ENCODE results near the gene RNF222. TPM values are rescaled to one million over a fixed set of nuclear protein-coding genes. Genes with fewer than 3 reads are reported as not detected.

Gene RNF222
- total and polyA plus RNA-seq, 2 of the 8 experiments (the other 6 are each of a cell fraction or from before 2014, with no cell fraction given): not detected

DNA sequence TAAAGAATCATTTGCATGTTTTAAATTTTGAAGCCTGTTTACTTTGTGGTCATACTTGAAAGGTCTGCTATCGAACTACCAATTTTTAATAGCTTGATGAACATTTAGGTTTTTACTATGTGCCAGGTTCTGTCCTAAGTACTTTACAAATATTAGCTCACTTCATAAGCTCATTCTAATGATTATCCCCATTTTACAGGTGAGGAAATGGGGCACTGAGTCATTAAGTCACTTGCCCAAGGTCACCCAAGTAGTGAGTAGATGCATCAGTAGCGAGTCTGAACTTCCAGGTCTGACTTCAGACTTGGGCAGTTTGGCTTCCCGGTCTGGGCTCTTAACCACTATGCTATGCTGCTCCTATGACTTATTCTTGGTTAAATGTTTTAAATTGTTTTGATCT is 42.1 kb upstream of the RNF222 start:
- H3K36me3 ChIP-seq (ENCODE audit: control insufficient read depth in 2 of 4, insufficient read depth in 4 of 4, low read length in 3 of 4): peaks cover 0 to 6% (median 0%) of the 10 kb centered on the region in 4 experiments; a peak in 2 of 8 replicates
- H4K8ac ChIP-seq (ENCODE audit: extremely low read depth, insufficient read depth, low read length): no peak overlapping the region
- H3K56ac ChIP-seq (replicated peaks; ENCODE audit: insufficient read length, low read depth, low read length): no peak overlapping the region
- no peak overlapping the region for H3K4me3 ChIP-seq (ENCODE audit: extremely low read depth in 1 of 4, insufficient read depth in 2 of 4, low read depth in 3 of 4, low read length in 4 of 4)
- TF ChIP-seq GABPA (IDR thresholded peaks at IDR 0.05; ENCODE audit: borderline replicate concordance, insufficient read depth, low read length) (no peak), JUN (IDR thresholded peaks at IDR 0.05; ENCODE audit: low read depth, low read length) (no peak), MAFK (IDR thresholded peaks at IDR 0.05; ENCODE audit: low read depth, low read length) (no peak), EGR1 (IDR thresholded peaks at IDR 0.05; ENCODE audit: borderline replicate concordance, low read depth, low read length) (no peak), TCF12 (IDR thresholded peaks at IDR 0.05; ENCODE audit: low read depth, low read length) (no peak)
- H2BK12ac ChIP-seq (ENCODE audit: low read depth, low read length): no peak overlapping the region
- H3K23ac ChIP-seq (ENCODE audit: insufficient read length): no peak overlapping the region
- H3K14ac ChIP-seq (ENCODE audit: insufficient read length): no peak overlapping the region
- no peak overlapping the region for H3K18ac ChIP-seq (ENCODE audit: extremely low read depth, low read length)
- H3K9ac ChIP-seq (replicated peaks in 1 of 4; ENCODE audit: extremely low read depth in 1 of 4, low read depth in 3 of 4, low read length in 3 of 4): no peak overlapping the region
- no peak overlapping the region for H2BK15ac ChIP-seq (ENCODE audit: low read length)
- H3K27ac ChIP-seq (ENCODE audit: low read depth, low read length): no peak overlapping the region
- H3K79me2 ChIP-seq (ENCODE audit: control insufficient read depth in 1 of 2, insufficient read depth in 2 of 2, low read length in 2 of 2): peaks cover 0 to 53% of the 10 kb centered on the region in 2 experiments; a peak in 2 of 4 replicates
- H3K4ac ChIP-seq (replicated peaks; ENCODE audit: insufficient read length, low read depth, low read length): no peak overlapping the region
- H4K20me1 ChIP-seq (replicated peaks in 1 of 2; ENCODE audit: control insufficient read depth in 1 of 2, insufficient read depth in 2 of 2, low read length in 2 of 2): peaks cover 0 to 3% of the 10 kb centered on the region in 2 experiments
- no peak overlapping the region for H2AK5ac ChIP-seq (ENCODE audit: low read depth, low read length)
- no peak overlapping the region for H2BK120ac ChIP-seq (replicated peaks; ENCODE audit: low read depth, low read length)
- no peak overlapping the region for H2AFZ ChIP-seq (ENCODE audit: low read length)
- DNase-seq (ENCODE audit: low read depth in 1 of 2, low spot score in 2 of 2) (no peak), FAIRE-seq (no peak)
- no peak overlapping the region for H2BK20ac ChIP-seq (ENCODE audit: low read length)
- 88% methylated on average over 3 of the region's 3 CpGs; no CpG with 5 or more reads in 1 of the 2 experiments for WGBS, 2 experiments (ENCODE audit: extremely low coverage in 1 of 2, insufficient coverage in 1 of 2, insufficient read length in 1 of 2, insufficient replicate concordance in 2 of 2, low coverage in 1 of 2, low lambda C conversion rate in 2 of 2, missing lambda C conversion rate in 1 of 2)
- CTCF ChIA-PET (ENCODE audit: partially characterized antibody): interaction anchor here (0.6 kb wide), 1 partner anchor 43 kb away, joined by 3 read pairs; no protein-coding TSS in a partner anchor
- H3K9me3 ChIP-seq (ENCODE audit: insufficient read depth in 2 of 2, low read depth in 1 of 2, low read length in 1 of 2): no peaks in the 10 kb centered on the region
- POLR2A ChIA-PET (ENCODE audit: partially characterized antibody): no interaction called here
- no peak overlapping the region for H2BK5ac ChIP-seq (ENCODE audit: low read depth, low read length)
- no peaks in the 10 kb centered on the region; the same call in 1 of the 2 replicates for H3K79me1 ChIP-seq (ENCODE audit: low read depth, low read length)
- no peak overlapping the region for H3K4me2 ChIP-seq (ENCODE audit: insufficient read depth in 1 of 2, low read depth in 2 of 2, low read length in 2 of 2)
- H3K27me3 ChIP-seq (replicated peaks in 1 of 4; ENCODE audit: control insufficient read depth in 3 of 4, extremely low read depth in 1 of 4, insufficient read depth in 3 of 4, low read length in 3 of 4): no peaks in the 10 kb centered on the region
- peaks cover 0 to 2% (median under 1%) of the 10 kb centered on the region in 4 experiments; a peak in 2 of 7 replicates for H3K4me1 ChIP-seq (replicated peaks in 1 of 4; ENCODE audit: control insufficient read depth in 3 of 4, insufficient read depth in 4 of 4, low read length in 3 of 4)
- H3K23me2 ChIP-seq (ENCODE audit: low read depth, low read length): no peaks in the 10 kb centered on the region
- no peak overlapping the region for H4K91ac ChIP-seq (replicated peaks; ENCODE audit: insufficient read length, low read length)
- no peak overlapping the region for H4K5ac ChIP-seq (ENCODE audit: insufficient read length, low read depth, low read length)

Data from H1 (cell line).